Measurements from ENCODE around the gene ROCK2. TPM values are rescaled to one million over a fixed set of nuclear protein-coding genes. Genes with fewer than 3 reads are reported as not detected.

ROCK2 gene
- total RNA-seq, 1 experiment from 2014 or later, result 38.0 TPM

GRCh38 chr2:11158916-11159573, 185.4 kb downstream of the ROCK2 start:
- intact Hi-C loops (cut with micrococcal nuclease; ENCODE audit: unreplicated experiment), result no loop called here
- POLR2A ChIA-PET (ENCODE audit: unreplicated experiment), result no interaction called here
- Histone ChIP-seq H3K4me3 (no peak overlapping the region), H3F3A (ENCODE audit: insufficient read depth, low read depth) (peaks cover 14% of the 10 kb centered on the region), H3K36me3 (ENCODE audit: low read depth) (no peaks in the 10 kb centered on the region), H2AFZ (no peak overlapping the region), H3K4me1 (replicated peaks; ENCODE audit: insufficient read depth) (peaks cover 14% of the 10 kb centered on the region), H3K27ac (no peak overlapping the region), H3K9me2 (ENCODE audit: insufficient read depth) (no peaks in the 10 kb centered on the region), H3K4me2 (no peak overlapping the region), H3K79me2 (ENCODE audit: low read depth) (no peaks in the 10 kb centered on the region), H4K20me1 (ENCODE audit: insufficient read depth) (no peaks in the 10 kb centered on the region), H3K9me3 (ENCODE audit: insufficient read depth, low read depth) (no peaks in the 10 kb centered on the region), H3K27me3 (ENCODE audit: insufficient read depth, low read depth) (no peaks in the 10 kb centered on the region)
- no peak for DNase-seq
- no TSS peak for BruUV-seq (replicated peaks)
- CTCF ChIA-PET, result interaction anchor here (0.6 kb wide), 1 partner anchor 27 kb away, joined by 3 read pairs; no protein-coding TSS in a partner anchor
- TF ChIP-seq EZH2 (IDR thresholded peaks at IDR 0.05; ENCODE audit: low read depth), result no peak
- TF ChIP-seq CTCF (conservative IDR thresholded peaks at IDR 0.05), result no peak

- H3K4me3 ChIP-seq, result no peak overlapping the region
- H3K79me2 ChIP-seq (ENCODE audit: low read depth), result no peaks in the 10 kb centered on the region
- H3K4me2 ChIP-seq, result no peak overlapping the region
- no TSS peak for BruUV-seq (replicated peaks)
- intact Hi-C loops (cut with micrococcal nuclease; ENCODE audit: unreplicated experiment), result no loop called here
- no peaks in the 10 kb centered on the region for H4K20me1 ChIP-seq (ENCODE audit: insufficient read depth)
- POLR2A ChIA-PET (ENCODE audit: unreplicated experiment), result no interaction called here
- H3K9me3 ChIP-seq (ENCODE audit: insufficient read depth, low read depth), result no peaks in the 10 kb centered on the region
- H3K27ac ChIP-seq, result no peak overlapping the region
- peaks cover 14% of the 10 kb centered on the region for H3K4me1 ChIP-seq (replicated peaks; ENCODE audit: insufficient read depth)
- no peaks in the 10 kb centered on the region for H3K27me3 ChIP-seq (ENCODE audit: insufficient read depth, low read depth)
- no peaks in the 10 kb centered on the region for H3K36me3 ChIP-seq (ENCODE audit: low read depth)
- H3F3A ChIP-seq (ENCODE audit: insufficient read depth, low read depth), result peaks cover 15% of the 10 kb centered on the region
- no peaks in the 10 kb centered on the region for H3K9me2 ChIP-seq (ENCODE audit: insufficient read depth)
- CTCF ChIA-PET, result no interaction called here
- no peak overlapping the region for H2AFZ ChIP-seq
- no peak for TF ChIP-seq EZH2 (IDR thresholded peaks at IDR 0.05; ENCODE audit: low read depth)
- no peak for DNase-seq
Measured at GRCh38 chr2:11157731-11158130, 186.7 kb downstream of the ROCK2 start.

GRCh38 chr2:11157296-11157695, 187.1 kb downstream of the ROCK2 start:
- no peaks in the 10 kb centered on the region for H3K9me2 ChIP-seq (ENCODE audit: insufficient read depth)
- intact Hi-C loops (cut with micrococcal nuclease; ENCODE audit: unreplicated experiment), result no loop called here
- no peak for TF ChIP-seq CTCF (conservative IDR thresholded peaks at IDR 0.05)
- TF ChIP-seq EZH2 (IDR thresholded peaks at IDR 0.05; ENCODE audit: low read depth), result no peak
- POLR2A ChIA-PET (ENCODE audit: unreplicated experiment), result no interaction called here
- CTCF ChIA-PET, result no interaction called here
- no TSS peak for BruUV-seq (replicated peaks)
- H3K36me3 ChIP-seq (ENCODE audit: low read depth), result no peaks in the 10 kb centered on the region
- H3K4me1 ChIP-seq (replicated peaks; ENCODE audit: insufficient read depth), result peaks cover 14% of the 10 kb centered on the region
- no peak overlapping the region for H3K27ac ChIP-seq
- H4K20me1 ChIP-seq (ENCODE audit: insufficient read depth), result no peaks in the 10 kb centered on the region
- H3K4me2 ChIP-seq, result no peak overlapping the region
- no peak overlapping the region for H3K4me3 ChIP-seq
- no peak for DNase-seq
- peaks cover 15% of the 10 kb centered on the region for H3F3A ChIP-seq (ENCODE audit: insufficient read depth, low read depth)
- H3K27me3 ChIP-seq (ENCODE audit: insufficient read depth, low read depth), result no peaks in the 10 kb centered on the region
- H3K79me2 ChIP-seq (ENCODE audit: low read depth), result no peaks in the 10 kb centered on the region
- H2AFZ ChIP-seq, result no peak overlapping the region
- H3K9me3 ChIP-seq (ENCODE audit: insufficient read depth, low read depth), result no peaks in the 10 kb centered on the region

All from PC-9 (cell line).